PFSK-1 (cell line): ENCODE data around the gene CCDC85A.

Source experiments
- FOXP2 ChIP-seq: optimal IDR thresholded peaks from 2 replicates; pipeline ENCODE3; 2011; ENCODE audit warnings: borderline replicate concordance, control low read depth, inconsistent platforms; ENCODE audit not compliant: insufficient read depth; ENCODE audit errors: extremely low read length, extremely low read depth
- POLR2AphosphoS5 ChIP-seq: IDR thresholded peaks from 2 replicates; pipeline ENCODE4 v1.6.1; 2012; ENCODE audit warnings: low read depth, mild to moderate bottlenecking, control low read depth, low read length, moderate library complexity

DNA sequence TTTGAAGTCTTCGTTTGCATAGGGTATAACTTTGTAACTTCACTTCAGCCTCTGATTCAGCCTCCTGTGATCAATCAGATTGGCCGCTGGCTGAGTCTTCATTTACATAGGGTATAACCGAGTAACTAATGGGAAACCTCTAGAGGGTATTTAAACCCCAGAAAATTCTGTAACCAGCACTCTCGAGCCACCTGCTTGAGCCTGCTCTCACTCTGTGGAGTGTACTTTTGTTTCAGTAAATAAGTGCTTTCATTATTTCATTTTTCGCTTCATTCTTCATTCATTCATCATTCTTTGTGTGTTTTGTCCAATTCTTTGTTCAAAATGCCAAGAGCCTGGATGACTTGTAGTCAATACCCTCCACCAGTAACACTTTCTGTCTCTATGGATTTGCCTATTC, 56.4 kb downstream of the CCDC85A start:
- TF ChIP-seq POLR2AphosphoS5, result no peak
- TF ChIP-seq FOXP2, result no peak
